LoVo (cell line): Measurements from ENCODE around the gene CYP4F22.
"Not testable (repeated sequence)": the region's sequence is repeated elsewhere in the genome, so short reads cannot be mapped to it uniquely, and the experiment has no call there.

Source experiments
- DNase-seq: peaks from one replicate; pipeline ENCODE4 v3.0.0-alpha.2; 2016; ENCODE audit warnings: low spot score

The CYP4F22 gene

GRCh38 chr19:15488489-15489226, 19.7 kb upstream of the CYP4F22 start:
- DNase-seq, result no peak

- DNase-seq, result no peak
Measured at GRCh38 chr19:15495151-15495550, 13.2 kb upstream of the CYP4F22 start.

GRCh38 chr19:15498156-15498858, 10.0 kb upstream of the CYP4F22 start:
- DNase-seq, result no peak

- DNase-seq, result no peak
Measured at GRCh38 chr19:15498910-15499309, 9.4 kb upstream of the CYP4F22 start.

- no peak for DNase-seq
Measured at GRCh38 chr19:15501596-15501995, 6.7 kb upstream of the CYP4F22 start.

- no peak for DNase-seq
Measured at GRCh38 chr19:15502264-15502663, 6.1 kb upstream of the CYP4F22 start.

- no peak for DNase-seq
Measured at GRCh38 chr19:15506074-15506571, 2.2 kb upstream of the CYP4F22 start.

GRCh38 chr19:15507068-15508034, 974 bp upstream of the CYP4F22 start:
- no peak for DNase-seq

- DNase-seq, result no peak
Measured at GRCh38 chr19:15511671-15512424, 3.5 kb downstream of the CYP4F22 start.

GRCh38 chr19:15515227-15515625, 6.9 kb downstream of the CYP4F22 start:
- DNase-seq, result not testable (repeated sequence)

- no peak for DNase-seq
Measured at GRCh38 chr19:15516363-15516762, 8.0 kb downstream of the CYP4F22 start.

- no peak for DNase-seq
Measured at GRCh38 chr19:15517778-15518177, 9.5 kb downstream of the CYP4F22 start.

GRCh38 chr19:15519433-15519976, 11.2 kb downstream of the CYP4F22 start:
- DNase-seq, result no peak

GRCh38 chr19:15524781-15525180, 16.5 kb downstream of the CYP4F22 start:
- DNase-seq, result no peak

GRCh38 chr19:15525291-15525690, 17.0 kb downstream of the CYP4F22 start:
- no peak for DNase-seq

- DNase-seq, result no peak
Measured at GRCh38 chr19:15526408-15526807, 18.1 kb downstream of the CYP4F22 start.

GRCh38 chr19:15527705-15528104, 19.4 kb downstream of the CYP4F22 start:
- DNase-seq, result no peak

- DNase-seq, result no peak
Measured at GRCh38 chr19:15529774-15530372, 21.5 kb downstream of the CYP4F22 start.

GRCh38 chr19:15532779-15533521, 24.6 kb downstream of the CYP4F22 start:
- DNase-seq, result no peak

GRCh38 chr19:15533522-15533830, 25.2 kb downstream of the CYP4F22 start:
- DNase-seq, result not testable (repeated sequence)
